PC-9 (cell line): Measurements from ENCODE around the gene RTL10. TPM values are rescaled to one million over a fixed set of nuclear protein-coding genes. Genes with fewer than 3 reads are reported as not detected.

Source experiments
- BruUV-seq: library from RNA; stranded (reverse); fragments of 400-500 nt; replicated peaks from 2 replicates; lab custom pipeline; 2021; lab: Mats Ljungman, UMichigan
- CTCF ChIA-PET: fragments of 300-600 bp; sonication (Branson Sonifier 250); formaldehyde crosslinking; loops from one replicate; lab custom pipeline; 2022; ENCODE audit warnings: antibody characterized with exemption; lab: Charles Lee
- POLR2A ChIA-PET: fragments of 300-600 bp; sonication (Branson Sonifier 250); formaldehyde crosslinking; loops from one replicate; lab custom pipeline; 2022; ENCODE audit warnings: antibody characterized with exemption; ENCODE audit not compliant: unreplicated experiment; lab: Charles Lee
- DNase-seq, 2 experiments: peaks; one replicate each; pipeline versions ENCODE4 v3.0.0 to v3.0.0-alpha.2; 2015 to 2022; ENCODE audit warnings: mixed read lengths in 1 of 2
- H2AFZ ChIP-seq: fragments of 200-600 bp; sonication (generic); 2 replicates; pipeline ENCODE4 v1.8.1; 2017; ENCODE audit warnings: antibody characterized with exemption
- H3F3A ChIP-seq: fragments of 200-600 bp; sonication (generic); 2 replicates; pipeline ENCODE4 v1.8.1; 2017; ENCODE audit warnings: antibody characterized with exemption, mild to moderate bottlenecking, low read depth; ENCODE audit not compliant: insufficient read depth
- H3K27ac ChIP-seq: fragments of 200-600 bp; sonication (generic); 2 replicates; pipeline ENCODE4 v1.6.1; 2016; ENCODE audit warnings: mixed run types
- H3K27me3 ChIP-seq: fragments of 200-600 bp; sonication (generic); 2 replicates; pipeline ENCODE4 v1.6.1; 2016; ENCODE audit warnings: low read depth, mixed run types; ENCODE audit not compliant: insufficient read depth
- H3K36me3 ChIP-seq: fragments of 200-600 bp; sonication (generic); 2 replicates; pipeline ENCODE4 v1.6.1; 2016; ENCODE audit warnings: low read depth, mixed run types
- H3K4me1 ChIP-seq: fragments of 200-600 bp; sonication (generic); replicated peaks from 2 replicates; pipeline ENCODE4 v1.6.1; 2016; ENCODE audit warnings: mixed run types; ENCODE audit not compliant: insufficient read depth
- H3K4me2 ChIP-seq: fragments of 200-600 bp; sonication (generic); 2 replicates; pipeline ENCODE4 v1.6.1; 2017; ENCODE audit warnings: mixed run types
- H3K4me3 ChIP-seq: fragments of 200-600 bp; sonication (generic); 2 replicates; pipeline ENCODE4 v1.6.1; 2016; ENCODE audit warnings: mixed run types
- H3K79me2 ChIP-seq: fragments of 200-600 bp; sonication (generic); 2 replicates; pipeline ENCODE4 v1.6.1; 2017; ENCODE audit warnings: low read depth, mixed run types
- H3K9me2 ChIP-seq: fragments of 200-600 bp; sonication (generic); 2 replicates; pipeline ENCODE4 v1.8.1; 2017; ENCODE audit warnings: mild to moderate bottlenecking; ENCODE audit not compliant: insufficient read depth
- H3K9me3 ChIP-seq: fragments of 200-600 bp; sonication (generic); 2 replicates; pipeline ENCODE4 v1.8.1; 2016; ENCODE audit warnings: low read depth; ENCODE audit not compliant: insufficient read depth
- H4K20me1 ChIP-seq: fragments of 200-600 bp; sonication (generic); 2 replicates; pipeline ENCODE4 v1.8.1; 2017; ENCODE audit not compliant: insufficient read depth
- CTCF ChIP-seq: fragments of 200-600 bp; sonication (generic); conservative IDR thresholded peaks from 2 replicates; pipeline ENCODE4 v1.6.1; 2017; ENCODE audit warnings: mixed run types, antibody characterized with exemption, mild to moderate bottlenecking, moderate library complexity
- EZH2 ChIP-seq: fragments of 200-600 bp; sonication (generic); IDR thresholded peaks from 2 replicates; pipeline ENCODE4 v1.8.0; 2017; ENCODE audit warnings: antibody characterized with exemption, low read depth
- intact Hi-C: fragments of 100-400 bp; cut with micrococcal nuclease; formaldehyde crosslinking; loops from one replicate; pipeline ENCODE4 v1.10.0; 2022; ENCODE audit not compliant: unreplicated experiment
- total RNA-seq: library from RNA; stranded (reverse); gene quantifications from 2 replicates; pipeline ENCODE4 v1.2.3, GENCODE V29; 2021

Gene RTL10
- total RNA-seq, 1 experiment from 2014 or later: 23.5 TPM

GRCh38 chr22:19892257-19892879, 37.7 kb upstream of the RTL10 start:
- Histone ChIP-seq H3K9me3 (no peaks in the 10 kb centered on the region), H3K79me2 (no peaks in the 10 kb centered on the region), H3K27ac (no peak overlapping the region), H3K4me3 (no peak overlapping the region), H3K27me3 (no peaks in the 10 kb centered on the region), H3F3A (peaks cover 2% of the 10 kb centered on the region; the same call in 1 of the 2 replicates), H3K4me2 (no peak overlapping the region), H3K9me2 (no peaks in the 10 kb centered on the region), H3K36me3 (no peaks in the 10 kb centered on the region), H3K4me1 (peaks cover 4% of the 10 kb centered on the region), H4K20me1 (no peaks in the 10 kb centered on the region), H2AFZ (no peak overlapping the region)
- intact Hi-C loops: no loop called here
- TF ChIP-seq EZH2 (no peak), CTCF (no peak)
- BruUV-seq: no TSS peak
- DNase-seq: no peak
- ChIA-PET POLR2A (no interaction called here), CTCF (no interaction called here)

- H3F3A ChIP-seq: peaks cover 8% of the 10 kb centered on the region; the same call in 1 of the 2 replicates
- H3K4me1 ChIP-seq: peaks cover 12% of the 10 kb centered on the region
- H3K9me2 ChIP-seq: no peaks in the 10 kb centered on the region
- CTCF ChIA-PET: no interaction called here
- H4K20me1 ChIP-seq: no peaks in the 10 kb centered on the region
- DNase-seq: peak in 1 of 2 experiments; percentile 38
- POLR2A ChIA-PET: no interaction called here
- H3K9me3 ChIP-seq: no peaks in the 10 kb centered on the region
- no peaks in the 10 kb centered on the region for H3K79me2 ChIP-seq
- no TSS peak for BruUV-seq
- H3K36me3 ChIP-seq: no peaks in the 10 kb centered on the region
- H3K27me3 ChIP-seq: no peaks in the 10 kb centered on the region
- no peak overlapping the region for H3K4me2 ChIP-seq
- no peak overlapping the region for H3K27ac ChIP-seq
- TF ChIP-seq CTCF: no peak
- TF ChIP-seq EZH2: no peak
- H3K4me3 ChIP-seq: no peak overlapping the region
- intact Hi-C loops: loop anchor here (1.0 kb wide), 1 partner anchor 10 kb away; no protein-coding TSS in a partner anchor
- H2AFZ ChIP-seq: no peak overlapping the region
Observed at GRCh38 chr22:19891317-19892256, 36.9 kb upstream of the RTL10 start.

GRCh38 chr22:19890502-19891316, 36.0 kb upstream of the RTL10 start:
- no peak overlapping the region for H2AFZ ChIP-seq
- no peaks in the 10 kb centered on the region for H3K79me2 ChIP-seq
- H3F3A ChIP-seq: peaks cover 8% of the 10 kb centered on the region; the same call in 1 of the 2 replicates
- H3K9me3 ChIP-seq: no peaks in the 10 kb centered on the region
- H3K4me2 ChIP-seq: no peak overlapping the region
- no peak overlapping the region for H3K27ac ChIP-seq
- H3K27me3 ChIP-seq: no peaks in the 10 kb centered on the region
- ChIA-PET CTCF (no interaction called here), POLR2A (no interaction called here)
- no peaks in the 10 kb centered on the region for H3K36me3 ChIP-seq
- H3K4me3 ChIP-seq: no peak overlapping the region
- no peak for DNase-seq
- H4K20me1 ChIP-seq: no peaks in the 10 kb centered on the region
- intact Hi-C loops: loop anchor here (1.0 kb wide), 1 partner anchor 9 kb away; no protein-coding TSS in a partner anchor
- no TSS peak for BruUV-seq
- no peak for TF ChIP-seq EZH2
- no peak for TF ChIP-seq CTCF
- peaks cover 14% of the 10 kb centered on the region for H3K4me1 ChIP-seq
- H3K9me2 ChIP-seq: no peaks in the 10 kb centered on the region
